A673 (cell line): Measurements from ENCODE around the gene ZBED2.

Experiments used
- CTCF ChIP-seq: fragments of 300-800, 200-600 bp; sonication (generic); conservative IDR thresholded peaks from 2 replicates; pipeline ENCODE4 v1.5.1; 2017; ENCODE audit warnings: low read depth, mild to moderate bottlenecking, antibody characterized with exemption, low read length, moderate library complexity, mixed read lengths
- EZH2 ChIP-seq: fragments of 200-600 bp; sonication (generic); IDR thresholded peaks from 2 replicates; pipeline ENCODE4 v1.6.1; 2017; ENCODE audit warnings: borderline replicate concordance, low read depth, mild to moderate bottlenecking, mixed read lengths, antibody characterized with exemption, low read length; ENCODE audit not compliant: poor library complexity, severe bottlenecking

GRCh38 chr3:111590143-111590491 lies 5.0 kb downstream of the ZBED2 start:
- TF ChIP-seq CTCF (no peak), EZH2 (no peak)
